ENCODE measurements around the gene ABHD12B.

ABHD12B gene

GRCh38 chr14:50835280-50835679 is 36.6 kb upstream of the ABHD12B start:
- H3K4me3 ChIP-seq, result no peak overlapping the region
- TF ChIP-seq EZH2 (IDR thresholded peaks at IDR 0.05) (no peak), FOXP2 (optimal IDR thresholded peaks at IDR 0.05; ENCODE audit: control extremely low read depth, extremely low read length, insufficient read depth) (no peak), POLR2AphosphoS5 (IDR thresholded peaks at IDR 0.05; ENCODE audit: borderline replicate concordance, low read depth, low read length) (no peak)
- no peak for DNase-seq (ENCODE audit: low read depth, low spot score)

GRCh38 chr14:50836515-50836914 is 35.3 kb upstream of the ABHD12B start:
- Histone ChIP-seq H3K4me3 (no peak overlapping the region), H3K27ac (no peak overlapping the region)
- no peak for DNase-seq (ENCODE audit: low read depth, low spot score)

More at GRCh38 chr14:50835280-50835679, 36.6 kb upstream of the ABHD12B start:
- H3K36me3 ChIP-seq (ENCODE audit: insufficient read depth, low read length), result no peaks in the 10 kb centered on the region
- no peak overlapping the region for H3K9ac ChIP-seq (ENCODE audit: insufficient read length)
- H3K27ac ChIP-seq, result no peak overlapping the region
- no peaks in the 10 kb centered on the region for H3K9me3 ChIP-seq (ENCODE audit: low read depth, low read length)

GRCh38 chr14:50837271-50837670 is 34.6 kb upstream of the ABHD12B start:
- TF ChIP-seq POLR2AphosphoS5 (IDR thresholded peaks at IDR 0.05; ENCODE audit: borderline replicate concordance, low read depth, low read length) (no peak), FOXP2 (optimal IDR thresholded peaks at IDR 0.05; ENCODE audit: control extremely low read depth, extremely low read length, insufficient read depth) (no peak), EZH2 (IDR thresholded peaks at IDR 0.05) (no peak)
- Histone ChIP-seq H3K9ac (ENCODE audit: insufficient read length) (no peak overlapping the region), H3K36me3 (ENCODE audit: insufficient read depth, low read length) (no peaks in the 10 kb centered on the region), H3K9me3 (ENCODE audit: low read depth, low read length) (no peaks in the 10 kb centered on the region), H3K4me3 (no peak overlapping the region), H3K27ac (no peak overlapping the region)
- no peak for DNase-seq (ENCODE audit: low read depth, low spot score)

More at GRCh38 chr14:50836515-50836914, 35.3 kb upstream of the ABHD12B start:
- TF ChIP-seq EZH2 (IDR thresholded peaks at IDR 0.05) (no peak), POLR2AphosphoS5 (IDR thresholded peaks at IDR 0.05; ENCODE audit: borderline replicate concordance, low read depth, low read length) (no peak), FOXP2 (optimal IDR thresholded peaks at IDR 0.05; ENCODE audit: control extremely low read depth, extremely low read length, insufficient read depth) (no peak)
- H3K9me3 ChIP-seq (ENCODE audit: low read depth, low read length), result no peaks in the 10 kb centered on the region
- no peak overlapping the region for H3K9ac ChIP-seq (ENCODE audit: insufficient read length)
- H3K36me3 ChIP-seq (ENCODE audit: insufficient read depth, low read length), result no peaks in the 10 kb centered on the region

GRCh38 chr14:50837850-50838470 is 33.9 kb upstream of the ABHD12B start:
- no peaks in the 10 kb centered on the region for H3K36me3 ChIP-seq (ENCODE audit: insufficient read depth, low read length)
- H3K27ac ChIP-seq, result no peak overlapping the region
- no peak for DNase-seq (ENCODE audit: low read depth, low spot score)

GRCh38 chr14:50839048-50839447 is 32.8 kb upstream of the ABHD12B start:
- no peak for TF ChIP-seq FOXP2 (optimal IDR thresholded peaks at IDR 0.05; ENCODE audit: control extremely low read depth, extremely low read length, insufficient read depth)
- TF ChIP-seq EZH2 (IDR thresholded peaks at IDR 0.05), result no peak
- TF ChIP-seq POLR2AphosphoS5 (IDR thresholded peaks at IDR 0.05; ENCODE audit: borderline replicate concordance, low read depth, low read length), result no peak
- H3K27ac ChIP-seq, result no peak overlapping the region
- no peak overlapping the region for H3K4me3 ChIP-seq
- H3K36me3 ChIP-seq (ENCODE audit: insufficient read depth, low read length), result no peaks in the 10 kb centered on the region
- no peaks in the 10 kb centered on the region for H3K9me3 ChIP-seq (ENCODE audit: low read depth, low read length)
- DNase-seq (ENCODE audit: low read depth, low spot score), result no peak
- no peak overlapping the region for H3K9ac ChIP-seq (ENCODE audit: insufficient read length)

More at GRCh38 chr14:50837850-50838470, 33.9 kb upstream of the ABHD12B start:
- Histone ChIP-seq H3K9ac (ENCODE audit: insufficient read length) (no peak overlapping the region), H3K9me3 (ENCODE audit: low read depth, low read length) (no peaks in the 10 kb centered on the region), H3K4me3 (no peak overlapping the region)
- TF ChIP-seq POLR2AphosphoS5 (IDR thresholded peaks at IDR 0.05; ENCODE audit: borderline replicate concordance, low read depth, low read length) (no peak), EZH2 (IDR thresholded peaks at IDR 0.05) (no peak), FOXP2 (optimal IDR thresholded peaks at IDR 0.05; ENCODE audit: control extremely low read depth, extremely low read length, insufficient read depth) (no peak)

- no peak overlapping the region for H3K4me3 ChIP-seq
- H3K36me3 ChIP-seq (ENCODE audit: insufficient read depth, low read length), result no peaks in the 10 kb centered on the region
- TF ChIP-seq FOXP2 (optimal IDR thresholded peaks at IDR 0.05; ENCODE audit: control extremely low read depth, extremely low read length, insufficient read depth), result no peak
- TF ChIP-seq EZH2 (IDR thresholded peaks at IDR 0.05), result no peak
- no peak for TF ChIP-seq POLR2AphosphoS5 (IDR thresholded peaks at IDR 0.05; ENCODE audit: borderline replicate concordance, low read depth, low read length)
- H3K9me3 ChIP-seq (ENCODE audit: low read depth, low read length), result no peaks in the 10 kb centered on the region
- H3K9ac ChIP-seq (ENCODE audit: insufficient read length), result no peak overlapping the region
- DNase-seq (ENCODE audit: low read depth, low spot score), result no peak
- H3K27ac ChIP-seq, result no peak overlapping the region
Observed at GRCh38 chr14:50839691-50840090, 32.2 kb upstream of the ABHD12B start.

GRCh38 chr14:50844391-50844790 is 27.5 kb upstream of the ABHD12B start:
- Histone ChIP-seq H3K9ac (ENCODE audit: insufficient read length) (no peak overlapping the region), H3K27ac (no peak overlapping the region), H3K4me3 (no peak overlapping the region), H3K36me3 (ENCODE audit: insufficient read depth, low read length) (no peaks in the 10 kb centered on the region), H3K9me3 (ENCODE audit: low read depth, low read length) (no peaks in the 10 kb centered on the region)
- TF ChIP-seq POLR2AphosphoS5 (IDR thresholded peaks at IDR 0.05; ENCODE audit: borderline replicate concordance, low read depth, low read length) (no peak), FOXP2 (optimal IDR thresholded peaks at IDR 0.05; ENCODE audit: control extremely low read depth, extremely low read length, insufficient read depth) (no peak), EZH2 (IDR thresholded peaks at IDR 0.05) (no peak)
- DNase-seq (ENCODE audit: low read depth, low spot score), result no peak

GRCh38 chr14:50845166-50845565 is 26.7 kb upstream of the ABHD12B start:
- Histone ChIP-seq H3K4me3 (no peak overlapping the region), H3K9me3 (ENCODE audit: low read depth, low read length) (no peaks in the 10 kb centered on the region), H3K27ac (no peak overlapping the region), H3K36me3 (ENCODE audit: insufficient read depth, low read length) (no peaks in the 10 kb centered on the region), H3K9ac (ENCODE audit: insufficient read length) (no peak overlapping the region)
- no peak for DNase-seq (ENCODE audit: low read depth, low spot score)
- TF ChIP-seq FOXP2 (optimal IDR thresholded peaks at IDR 0.05; ENCODE audit: control extremely low read depth, extremely low read length, insufficient read depth) (no peak), POLR2AphosphoS5 (IDR thresholded peaks at IDR 0.05; ENCODE audit: borderline replicate concordance, low read depth, low read length) (no peak), EZH2 (IDR thresholded peaks at IDR 0.05) (no peak)

Data from SK-N-MC (cell line).